Ectodermal cell (in vitro differentiated cells): ENCODE results near the gene SIGLEC10.
"Not testable (repeated sequence)": the region's sequence is repeated elsewhere in the genome, so short reads cannot be mapped to it uniquely, and the experiment has no call there.

Experiments
- H3K27ac ChIP-seq: 2 replicates; pipeline ENCODE4 v1.7.0; 2013; ENCODE audit warnings: mild to moderate bottlenecking, low read depth, low read length; ENCODE audit not compliant: insufficient read depth, poor library complexity, severe bottlenecking
- H3K27me3 ChIP-seq: 2 replicates; pipeline ENCODE4 v1.7.0; 2013; ENCODE audit warnings: mild to moderate bottlenecking, low read length; ENCODE audit not compliant: insufficient read depth, control insufficient read depth, poor library complexity, severe bottlenecking
- H3K36me3 ChIP-seq: one replicate; pipeline ENCODE4 v1.7.0; 2013; ENCODE audit warnings: low read length; ENCODE audit not compliant: control insufficient read depth, insufficient read depth
- H3K4me1 ChIP-seq: one replicate; pipeline ENCODE4 v1.7.0; 2013; ENCODE audit warnings: low read length; ENCODE audit not compliant: control insufficient read depth, insufficient read depth
- H3K4me3 ChIP-seq: 2 replicates; pipeline ENCODE4 v1.7.0; 2013; ENCODE audit warnings: low read depth, low read length, control low read depth; ENCODE audit not compliant: insufficient read depth
- H3K9me3 ChIP-seq: 2 replicates; pipeline ENCODE4 v1.7.0; 2013; ENCODE audit warnings: mild to moderate bottlenecking, low read length, moderate library complexity; ENCODE audit not compliant: control insufficient read depth
- WGBS, 2 experiments: methylation state at CpG; one replicate each; pipeline ENCODE4 v1.1.7; 2013; ENCODE audit warnings: missing lambda C conversion rate in 2 of 2; 5-methylcytosine and 5-hydroxymethylcytosine counted together

SIGLEC10 gene

DNA sequence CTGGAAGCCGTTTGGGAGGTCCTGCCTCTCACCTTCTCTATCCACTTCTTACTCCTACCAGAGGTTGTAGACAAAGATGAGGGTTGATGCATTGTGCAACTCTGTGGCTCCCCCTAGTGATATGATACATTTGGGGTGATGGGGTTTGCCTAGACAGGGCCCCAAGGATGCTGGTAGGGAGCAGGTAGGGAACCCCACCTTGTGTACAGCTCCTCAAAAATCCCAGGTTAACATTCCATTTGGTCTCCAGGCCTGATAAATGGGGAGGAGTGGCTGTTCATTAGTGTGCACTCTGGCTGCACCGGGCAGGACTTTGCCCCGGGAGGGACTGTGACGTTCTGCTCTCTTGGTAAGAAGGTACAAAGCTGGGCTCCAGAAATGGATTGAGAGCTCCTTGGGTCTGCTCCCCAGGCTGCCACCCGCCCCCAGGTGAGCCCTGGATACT, 21.6 kb upstream of the SIGLEC10 start:
- H3K4me1 ChIP-seq = no peaks in the 10 kb centered on the region
- 82 to 87% methylated on average over 4 of the region's 5 CpGs for WGBS, 2 experiments
- no peaks in the 10 kb centered on the region for H3K9me3 ChIP-seq
- H3K27me3 ChIP-seq = no peaks in the 10 kb centered on the region
- no peak overlapping the region for H3K4me3 ChIP-seq
- H3K27ac ChIP-seq = no peak overlapping the region
- no peaks in the 10 kb centered on the region for H3K36me3 ChIP-seq

- H3K36me3 ChIP-seq = no peaks in the 10 kb centered on the region
- H3K4me3 ChIP-seq = no peak overlapping the region
- no peaks in the 10 kb centered on the region for H3K9me3 ChIP-seq
- H3K27ac ChIP-seq = no peak overlapping the region
- no peaks in the 10 kb centered on the region for H3K27me3 ChIP-seq
- H3K4me1 ChIP-seq = no peaks in the 10 kb centered on the region
- WGBS, 2 experiments = 93 to 95% methylated on average over 1 of the region's 1 CpG
These were observed 17.0 kb upstream of the SIGLEC10 start for GRCh38 chr19:51434456-51434855.

GRCh38 chr19:51433043-51433442, 15.6 kb upstream of the SIGLEC10 start:
- no peak overlapping the region for H3K4me3 ChIP-seq
- H3K4me1 ChIP-seq = no peaks in the 10 kb centered on the region
- WGBS, 2 experiments = 83 to 91% methylated on average over 3 to 4 of the region's 4 CpGs
- no peaks in the 10 kb centered on the region for H3K9me3 ChIP-seq
- no peaks in the 10 kb centered on the region for H3K27me3 ChIP-seq
- no peak overlapping the region for H3K27ac ChIP-seq
- H3K36me3 ChIP-seq = no peaks in the 10 kb centered on the region

GRCh38 chr19:51431124-51431523, 13.7 kb upstream of the SIGLEC10 start:
- WGBS, 2 experiments = 75 to 76% methylated on average over 3 of the region's 3 CpGs
- Histone ChIP-seq H3K27ac (no peak overlapping the region), H3K4me1 (no peaks in the 10 kb centered on the region), H3K9me3 (no peaks in the 10 kb centered on the region), H3K27me3 (no peaks in the 10 kb centered on the region), H3K4me3 (no peak overlapping the region), H3K36me3 (no peaks in the 10 kb centered on the region)

- Histone ChIP-seq H3K9me3 (no peaks in the 10 kb centered on the region), H3K4me1 (no peaks in the 10 kb centered on the region), H3K27ac (no peak overlapping the region), H3K36me3 (no peaks in the 10 kb centered on the region), H3K4me3 (no peak overlapping the region), H3K27me3 (no peaks in the 10 kb centered on the region)
- 73 to 79% methylated on average over 3 of the region's 3 CpGs for WGBS, 2 experiments
These were observed 12.8 kb upstream of the SIGLEC10 start for GRCh38 chr19:51430221-51430620.

DNA sequence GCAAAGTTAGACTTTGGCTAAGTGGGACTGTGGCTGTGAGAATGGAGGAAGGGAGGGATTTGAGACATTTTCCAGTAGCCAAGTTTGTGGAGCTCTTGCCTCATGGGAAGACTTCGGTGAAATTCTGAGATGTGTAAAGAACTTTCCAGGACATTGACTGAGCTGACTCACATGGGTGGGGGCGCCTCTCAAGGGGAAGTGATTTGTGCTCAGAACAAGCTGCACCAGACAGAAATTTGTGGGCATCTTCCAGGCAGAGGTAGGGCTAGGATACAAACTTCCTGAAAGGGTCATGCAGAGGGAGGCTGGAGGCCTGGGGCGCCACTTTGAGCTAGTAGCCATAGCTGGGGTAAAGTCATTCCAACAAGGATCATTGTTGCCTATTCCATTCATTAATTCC, 9.8 kb upstream of the SIGLEC10 start:
- H3K4me1 ChIP-seq = no peaks in the 10 kb centered on the region
- no peaks in the 10 kb centered on the region for H3K9me3 ChIP-seq
- H3K27me3 ChIP-seq = no peaks in the 10 kb centered on the region
- WGBS, 2 experiments = 82 to 86% methylated on average over 3 of the region's 3 CpGs
- no peak overlapping the region for H3K27ac ChIP-seq
- H3K36me3 ChIP-seq = no peaks in the 10 kb centered on the region
- H3K4me3 ChIP-seq = no peak overlapping the region

GRCh38 chr19:51422053-51422448, 4.6 kb upstream of the SIGLEC10 start:
- peak overlapping the region; percentile 13 for H3K4me3 ChIP-seq
- peaks cover 11% of the 10 kb centered on the region for H3K27me3 ChIP-seq
- H3K27ac ChIP-seq = no peak overlapping the region
- H3K9me3 ChIP-seq = no peaks in the 10 kb centered on the region
- WGBS, 2 experiments = 6 to 10% methylated on average over 19 of the region's 19 CpGs
- no peaks in the 10 kb centered on the region for H3K4me1 ChIP-seq
- no peaks in the 10 kb centered on the region for H3K36me3 ChIP-seq

- Histone ChIP-seq H3K36me3 (no peaks in the 10 kb centered on the region), H3K4me1 (no peaks in the 10 kb centered on the region), H3K4me3 (peak overlapping the region; percentile 13), H3K9me3 (no peaks in the 10 kb centered on the region), H3K27me3 (peaks cover 11% of the 10 kb centered on the region), H3K27ac (no peak overlapping the region)
- WGBS, 2 experiments = 21 to 23% methylated on average over 39 of the region's 39 CpGs
These were observed 4.0 kb upstream of the SIGLEC10 start for GRCh38 chr19:51421229-51422052.

DNA sequence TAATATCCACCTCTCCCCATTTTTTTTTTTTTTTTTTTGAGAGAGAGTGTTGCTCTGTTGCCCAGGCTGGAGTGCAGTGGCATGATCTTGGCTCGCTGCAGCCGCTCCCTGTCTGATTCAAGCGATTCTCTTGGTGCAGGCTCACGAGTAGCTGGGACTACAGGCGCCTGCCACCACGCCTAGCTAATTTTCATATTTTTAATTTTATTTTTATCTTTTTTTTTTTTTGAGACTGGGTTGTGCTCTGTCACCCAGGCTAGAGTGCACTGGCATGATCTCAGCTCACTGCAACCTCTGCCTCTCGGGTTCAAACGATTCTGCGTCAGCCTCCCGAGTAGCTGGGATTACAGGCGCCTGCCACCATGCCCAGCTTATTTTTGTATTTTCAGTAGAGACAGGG, 3.1 kb upstream of the SIGLEC10 start:
- not testable (repeated sequence) for H3K4me1 ChIP-seq, H3K4me3 ChIP-seq, H3K27ac ChIP-seq, H3K9me3 ChIP-seq, H3K36me3 ChIP-seq
- WGBS, 2 experiments = 87 to 90% methylated on average over 11 of the region's 11 CpGs
- peaks cover 11% of the 10 kb centered on the region for H3K27me3 ChIP-seq

GRCh38 chr19:51418707-51419106, 1.3 kb upstream of the SIGLEC10 start:
- 91 to 92% methylated on average over 2 of the region's 2 CpGs for WGBS, 2 experiments
- no peaks in the 10 kb centered on the region for H3K9me3 ChIP-seq
- no peaks in the 10 kb centered on the region for H3K36me3 ChIP-seq

More at GRCh38 chr19:51418707-51419106, 1.3 kb upstream of the SIGLEC10 start:
- H3K4me1 ChIP-seq = no peaks in the 10 kb centered on the region
- peaks cover 11% of the 10 kb centered on the region for H3K27me3 ChIP-seq
- H3K27ac ChIP-seq = no peak overlapping the region
- H3K4me3 ChIP-seq = no peak overlapping the region
